DND-41 (cell line): ENCODE results near the gene GCAT.
A peak's percentile ranks its signal among the peaks of the same experiment; 100 is the strongest.
"Not testable (repeated sequence)": the region's sequence is repeated elsewhere in the genome, so short reads cannot be mapped to it uniquely, and the experiment has no call there.

Experiments used
- ATAC-seq: fragments of 200-7000 bp; cut with Tn5 transposase; 3 replicates; pipeline ENCODE4 v1.9.1; 2021; ENCODE audit warnings: low read depth; ENCODE audit not compliant: insufficient read depth
- DNase-seq: peaks from one replicate; pipeline ENCODE4 v3.0.0-alpha.2; 2020
- H2AFZ ChIP-seq: 2 replicates; pipeline ENCODE4 v1.6.0; 2012; ENCODE audit warnings: low read depth, low read length
- H3K27ac ChIP-seq: 2 replicates; pipeline ENCODE4 v1.5.1; 2012; ENCODE audit warnings: low read length, inconsistent platforms
- H3K27me3 ChIP-seq: fragments of 200-600 bp; sonication (generic); 2 replicates; pipeline ENCODE4 v1.6.0; 2012; ENCODE audit warnings: low read length, mild to moderate bottlenecking, inconsistent platforms; ENCODE audit not compliant: insufficient read depth, poor library complexity
- H3K36me3 ChIP-seq: 2 replicates; pipeline ENCODE4 v1.5.1; 2012; ENCODE audit warnings: low read length, inconsistent platforms; ENCODE audit not compliant: insufficient read depth
- H3K4me1 ChIP-seq: 2 replicates; pipeline ENCODE4 v1.5.1; 2012; ENCODE audit warnings: mild to moderate bottlenecking, low read length; ENCODE audit not compliant: insufficient read depth
- H3K4me2 ChIP-seq: 2 replicates; pipeline ENCODE4 v1.6.0; 2012; ENCODE audit warnings: mild to moderate bottlenecking, moderate library complexity, low read length, inconsistent platforms; ENCODE audit not compliant: insufficient read depth
- H3K4me3 ChIP-seq, 2 experiments: fragments of 200-600 bp in 1 of 2; shearing (Covaris generic) in 1 of 2; 2 replicates each; pipeline ENCODE4 v1.5.1; 2012 to 2016; ENCODE audit warnings: inconsistent platforms in 2 of 2, low read length in 2 of 2, mild to moderate bottlenecking in 2 of 2, low read depth in 1 of 2, moderate library complexity in 1 of 2
- H3K79me2 ChIP-seq: 2 replicates; pipeline ENCODE4 v1.6.0; 2012; ENCODE audit warnings: low read length, inconsistent platforms; ENCODE audit not compliant: insufficient read depth
- H3K9ac ChIP-seq: 2 replicates; pipeline ENCODE4 v1.6.0; 2012; ENCODE audit warnings: low read depth, mild to moderate bottlenecking, inconsistent platforms, low read length, moderate library complexity
- H3K9me3 ChIP-seq: 2 replicates; pipeline ENCODE4 v1.5.1; 2012; ENCODE audit warnings: low read length, moderate library complexity, mild to moderate bottlenecking, inconsistent platforms; ENCODE audit not compliant: insufficient read depth, severe bottlenecking
- H4K20me1 ChIP-seq: 2 replicates; pipeline ENCODE4 v1.6.0; 2012; ENCODE audit warnings: low read length; ENCODE audit not compliant: insufficient read depth
- CTCF ChIP-seq: IDR thresholded peaks from 2 replicates; pipeline ENCODE4 v1.5.1; 2012; ENCODE audit warnings: borderline replicate concordance, low read length, moderate library complexity, mild to moderate bottlenecking; ENCODE audit not compliant: poor library complexity, severe bottlenecking; ENCODE audit errors: extremely low read depth
- EZH2 ChIP-seq: IDR thresholded peaks from 3 replicates; pipeline ENCODE4 v1.6.1; 2012; ENCODE audit warnings: borderline replicate concordance, low read depth, mild to moderate bottlenecking, moderate library complexity, low read length, inconsistent platforms; ENCODE audit not compliant: severe bottlenecking

The GCAT gene

GRCh38 chr22:37797874-37798500, 9.7 kb upstream of the GCAT start:
- H3K36me3 ChIP-seq: no peaks in the 10 kb centered on the region
- DNase-seq (no peak), ATAC-seq (no peak)
- no peaks in the 10 kb centered on the region for H4K20me1 ChIP-seq
- TF ChIP-seq CTCF (no peak), EZH2 (no peak)
- H2AFZ ChIP-seq: no peak overlapping the region
- no peak overlapping the region for H3K4me3 ChIP-seq
- H3K9me3 ChIP-seq: no peaks in the 10 kb centered on the region
- no peak overlapping the region for H3K27ac ChIP-seq
- peaks cover 12% of the 10 kb centered on the region for H3K4me1 ChIP-seq
- H3K79me2 ChIP-seq: no peaks in the 10 kb centered on the region
- H3K27me3 ChIP-seq: peaks cover 11% of the 10 kb centered on the region
- no peak overlapping the region for H3K9ac ChIP-seq
- H3K4me2 ChIP-seq: no peak overlapping the region

GRCh38 chr22:37799979-37800378, 7.8 kb upstream of the GCAT start:
- not testable (repeated sequence) for H3K27ac ChIP-seq, H3K36me3 ChIP-seq, H3K79me2 ChIP-seq, H3K9me3 ChIP-seq, H3K9ac ChIP-seq, H3K4me2 ChIP-seq, H2AFZ ChIP-seq, H4K20me1 ChIP-seq, DNase-seq, ATAC-seq, H3K4me3 ChIP-seq
- H3K27me3 ChIP-seq: peaks cover 11% of the 10 kb centered on the region
- peaks cover 30% of the 10 kb centered on the region for H3K4me1 ChIP-seq

GRCh38 chr22:37801946-37802309, 5.8 kb upstream of the GCAT start:
- no peak for ATAC-seq
- H3K4me1 ChIP-seq: peaks cover 48% of the 10 kb centered on the region
- H3K36me3 ChIP-seq: peaks cover 5% of the 10 kb centered on the region; the same call in 1 of the 2 replicates
- H3K27ac ChIP-seq: no peak overlapping the region
- TF ChIP-seq CTCF: no peak
- TF ChIP-seq EZH2: no peak
- H4K20me1 ChIP-seq: no peaks in the 10 kb centered on the region
- H3K9ac ChIP-seq: peak overlapping the region; percentile 66
- H3K4me3 ChIP-seq: peak overlapping the region; percentile 33 to 66; a peak in 3 of 4 replicates
- H3K4me2 ChIP-seq: peak overlapping the region; percentile 88
- H2AFZ ChIP-seq: peak overlapping the region; percentile 77
- peak; percentile 34 for DNase-seq
- peaks cover 11% of the 10 kb centered on the region for H3K27me3 ChIP-seq
- peaks cover 20% of the 10 kb centered on the region for H3K79me2 ChIP-seq
- no peaks in the 10 kb centered on the region for H3K9me3 ChIP-seq

GRCh38 chr22:37802310-37803194, 5.2 kb upstream of the GCAT start:
- H3K36me3 ChIP-seq: peaks cover 5% of the 10 kb centered on the region; the same call in 1 of the 2 replicates
- H3K27me3 ChIP-seq: peaks cover 11% of the 10 kb centered on the region
- ATAC-seq (peak; percentile 72), DNase-seq (peak; percentile 76)
- peak overlapping the region; percentile 88 for H3K4me2 ChIP-seq
- H4K20me1 ChIP-seq: no peaks in the 10 kb centered on the region
- H3K9me3 ChIP-seq: no peaks in the 10 kb centered on the region
- TF ChIP-seq CTCF (no peak), EZH2 (peak; percentile 18)
- H3K27ac ChIP-seq: peak overlapping the region; percentile 57; the same call in 1 of the 2 replicates
- peak overlapping the region; percentile 77 for H2AFZ ChIP-seq
- H3K9ac ChIP-seq: peak overlapping the region; percentile 66
- H3K79me2 ChIP-seq: peaks cover 24% of the 10 kb centered on the region
- peaks cover 48% of the 10 kb centered on the region for H3K4me1 ChIP-seq
- H3K4me3 ChIP-seq: peak overlapping the region; percentile 33 to 66; a peak in 3 of 4 replicates
